Lower leg skin (tissue), 4 donors: Measurements from ENCODE around the gene CHRND. TPM values are rescaled to one million over a fixed set of nuclear protein-coding genes. Genes with fewer than 3 reads are reported as not detected.

Source experiments
- DNase-seq, 2 donors: peaks; one replicate each; pipeline ENCODE4 v3.0.0-alpha.2; 2019; ENCODE audit warnings: low spot score in 2 of 2
- H3K4me3 ChIP-seq: fragments of 200-600 bp; sonication (generic); 2 replicates; pipeline ENCODE4 v1.5.1; 2017; ENCODE audit warnings: mild to moderate bottlenecking, low read depth; ENCODE audit not compliant: poor library complexity, severe bottlenecking
- CTCF ChIP-seq, 3 donors: fragments of 450-650 bp; IDR thresholded peaks; one replicate each; pipeline ENCODE4 v1.5.1; 2016; ENCODE audit warnings: antibody characterized with exemption in 3 of 3, mild to moderate bottlenecking in 3 of 3, moderate library complexity in 2 of 3
- POLR2A ChIP-seq, 2 donors: fragments of 450-650 bp; IDR thresholded peaks; one replicate each; pipeline ENCODE4 v1.6.1; 2016 to 2017; ENCODE audit warnings: antibody characterized with exemption in 2 of 2, mild to moderate bottlenecking in 1 of 2, moderate library complexity in 1 of 2
- WGBS, 2 donors: methylation state at CpG; one replicate each; pipeline ENCODE4 v1.1.5; 2018; 5-methylcytosine and 5-hydroxymethylcytosine counted together
- intact Hi-C: fragments of 100-400 bp; cut with DNase I; formaldehyde crosslinking; loops from one replicate; pipeline ENCODE4 v1.15.0; 2023; ENCODE audit warnings: low total_unique reads
- total RNA-seq, 4 donors: library from RNA; depleted of rRNA; stranded (reverse); fragments of >200 nt; gene quantifications; one replicate each; pipeline ENCODE4 v1.1.0, GENCODE V29; 2016

Gene CHRND
- total RNA-seq, 4 donors from 2014 or later: not detected

GRCh38 chr2:232576995-232577394 is 51.0 kb downstream of the CHRND start:
- 83 to 98% methylated on average over 2 of the region's 2 CpGs for WGBS, 2 donors

GRCh38 chr2:232577841-232578240 is 51.9 kb downstream of the CHRND start:
- intact Hi-C loops: no loop called here
- 84 to 92% methylated on average over 2 of the region's 2 CpGs for WGBS, 2 donors
- H3K4me3 ChIP-seq: no peak overlapping the region
- no peak for DNase-seq
- no peak for TF ChIP-seq POLR2A (IDR thresholded peaks at IDR 0.05)
- TF ChIP-seq CTCF (IDR thresholded peaks at IDR 0.05): no peak

More at GRCh38 chr2:232576995-232577394, 51.0 kb downstream of the CHRND start:
- H3K4me3 ChIP-seq: no peak overlapping the region
- intact Hi-C loops: no loop called here
- no peak for DNase-seq
- TF ChIP-seq POLR2A (IDR thresholded peaks at IDR 0.05): no peak
- no peak for TF ChIP-seq CTCF (IDR thresholded peaks at IDR 0.05)

GRCh38 chr2:232578626-232579025 is 52.7 kb downstream of the CHRND start:
- 90 to 99% methylated on average over 2 of the region's 2 CpGs for WGBS, 2 donors
- no peak for TF ChIP-seq CTCF (IDR thresholded peaks at IDR 0.05)
- TF ChIP-seq POLR2A (IDR thresholded peaks at IDR 0.05): no peak
- DNase-seq: no peak
- intact Hi-C loops: no loop called here
- no peak overlapping the region for H3K4me3 ChIP-seq

- no peak for DNase-seq
- H3K4me3 ChIP-seq: no peak overlapping the region
- intact Hi-C loops: no loop called here
- WGBS, 2 donors: 93 to 95% methylated on average over 6 of the region's 6 CpGs
- no peak for TF ChIP-seq CTCF (IDR thresholded peaks at IDR 0.05)
- no peak for TF ChIP-seq POLR2A (IDR thresholded peaks at IDR 0.05)
Measured at GRCh38 chr2:232580648-232580981, 54.7 kb downstream of the CHRND start.

- TF ChIP-seq POLR2A (IDR thresholded peaks at IDR 0.05) (no peak), CTCF (IDR thresholded peaks at IDR 0.05) (no peak)
- no peak for DNase-seq
- no peak overlapping the region for H3K4me3 ChIP-seq
- intact Hi-C loops: no loop called here
Measured at GRCh38 chr2:232581725-232582124, 55.8 kb downstream of the CHRND start.

GRCh38 chr2:232584238-232584637 is 58.3 kb downstream of the CHRND start:
- no peak for DNase-seq
- TF ChIP-seq CTCF (IDR thresholded peaks at IDR 0.05) (no peak), POLR2A (IDR thresholded peaks at IDR 0.05) (no peak)
- 78 to 81% methylated on average over 6 of the region's 6 CpGs for WGBS, 2 donors
- H3K4me3 ChIP-seq: no peak overlapping the region
- intact Hi-C loops: no loop called here
